Measurements from ENCODE around the gene ATP5F1E. TPM values are rescaled to one million over a fixed set of nuclear protein-coding genes. Genes with fewer than 3 reads are reported as not detected.

ATP5F1E gene
- total RNA-seq, 1 donor from 2014 or later: 53.5 TPM

DNA sequence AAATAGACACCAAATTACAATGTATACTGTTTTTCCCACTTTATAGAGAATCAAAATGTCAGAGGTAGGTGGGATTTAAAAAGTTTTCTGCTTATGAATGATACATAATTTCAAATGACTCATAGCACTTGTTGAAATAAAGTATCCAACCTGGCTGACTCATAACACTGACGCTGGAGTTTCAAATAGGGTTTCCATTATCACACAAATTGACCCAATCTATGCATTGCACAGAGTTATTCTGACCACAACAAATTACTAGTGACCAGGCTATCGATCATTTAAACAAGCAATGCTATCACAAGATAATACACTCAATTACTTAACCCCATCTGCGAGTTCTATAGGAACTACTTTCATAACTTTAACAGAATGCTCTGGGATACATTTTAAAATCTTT lies 42.3 kb upstream of the ATP5F1E start:
- Mint-ChIP-seq H3K4me3 (ENCODE audit: unreplicated experiment) (no peak overlapping the region), H3K36me3 (ENCODE audit: unreplicated experiment) (no peaks in the 10 kb centered on the region), H3K27me3 (ENCODE audit: unreplicated experiment) (no peaks in the 10 kb centered on the region), H3K4me1 (ENCODE audit: low read depth, unreplicated experiment) (no peaks in the 10 kb centered on the region), H3K27ac (ENCODE audit: unreplicated experiment) (no peak overlapping the region), H3K9me3 (ENCODE audit: unreplicated experiment) (no peaks in the 10 kb centered on the region)
- DNase-seq: no peak
- TF ChIP-seq, protein P1, sequence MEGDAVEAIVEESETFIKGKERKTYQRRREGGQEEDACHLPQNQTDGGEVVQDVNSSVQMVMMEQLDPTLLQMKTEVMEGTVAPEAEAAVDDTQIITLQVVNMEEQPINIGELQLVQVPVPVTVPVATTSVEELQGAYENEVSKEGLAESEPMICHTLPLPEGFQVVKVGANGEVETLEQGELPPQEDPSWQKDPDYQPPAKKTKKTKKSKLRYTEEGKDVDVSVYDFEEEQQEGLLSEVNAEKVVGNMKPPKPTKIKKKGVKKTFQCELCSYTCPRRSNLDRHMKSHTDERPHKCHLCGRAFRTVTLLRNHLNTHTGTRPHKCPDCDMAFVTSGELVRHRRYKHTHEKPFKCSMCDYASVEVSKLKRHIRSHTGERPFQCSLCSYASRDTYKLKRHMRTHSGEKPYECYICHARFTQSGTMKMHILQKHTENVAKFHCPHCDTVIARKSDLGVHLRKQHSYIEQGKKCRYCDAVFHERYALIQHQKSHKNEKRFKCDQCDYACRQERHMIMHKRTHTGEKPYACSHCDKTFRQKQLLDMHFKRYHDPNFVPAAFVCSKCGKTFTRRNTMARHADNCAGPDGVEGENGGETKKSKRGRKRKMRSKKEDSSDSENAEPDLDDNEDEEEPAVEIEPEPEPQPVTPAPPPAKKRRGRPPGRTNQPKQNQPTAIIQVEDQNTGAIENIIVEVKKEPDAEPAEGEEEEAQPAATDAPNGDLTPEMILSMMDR (IDR thresholded peaks at IDR 0.05; ENCODE audit: partially characterized antibody, unreplicated experiment): no peak

DNA sequence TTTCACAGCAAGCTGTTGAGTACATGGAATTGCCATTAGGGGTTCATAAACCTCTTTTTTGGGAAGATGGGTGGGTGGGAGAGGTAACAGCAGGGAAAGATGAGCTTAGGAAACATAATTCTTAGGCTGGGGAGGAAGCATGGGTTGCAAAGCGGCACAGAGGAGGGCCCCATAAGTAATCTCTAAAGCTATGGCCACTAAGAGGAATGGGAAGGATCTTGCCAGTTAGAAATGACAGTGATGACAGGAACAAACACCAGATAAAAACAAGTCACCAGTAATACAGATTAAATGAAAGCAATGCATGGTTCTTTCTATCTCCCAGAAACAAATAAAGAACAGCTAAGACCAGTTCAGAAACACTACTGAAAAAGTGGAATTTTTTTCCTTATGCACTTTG lies 41.4 kb upstream of the ATP5F1E start:
- no peak overlapping the region for H3K27ac Mint-ChIP-seq (ENCODE audit: unreplicated experiment)
- no peaks in the 10 kb centered on the region for H3K9me3 Mint-ChIP-seq (ENCODE audit: unreplicated experiment)
- no peaks in the 10 kb centered on the region for H3K4me1 Mint-ChIP-seq (ENCODE audit: low read depth, unreplicated experiment)
- no peaks in the 10 kb centered on the region for H3K36me3 Mint-ChIP-seq (ENCODE audit: unreplicated experiment)
- H3K27me3 Mint-ChIP-seq (ENCODE audit: unreplicated experiment): no peaks in the 10 kb centered on the region
- TF ChIP-seq, protein P1 (IDR thresholded peaks at IDR 0.05; ENCODE audit: partially characterized antibody, unreplicated experiment): no peak
- no peak for DNase-seq
- H3K4me3 Mint-ChIP-seq (ENCODE audit: unreplicated experiment): no peak overlapping the region

DNA sequence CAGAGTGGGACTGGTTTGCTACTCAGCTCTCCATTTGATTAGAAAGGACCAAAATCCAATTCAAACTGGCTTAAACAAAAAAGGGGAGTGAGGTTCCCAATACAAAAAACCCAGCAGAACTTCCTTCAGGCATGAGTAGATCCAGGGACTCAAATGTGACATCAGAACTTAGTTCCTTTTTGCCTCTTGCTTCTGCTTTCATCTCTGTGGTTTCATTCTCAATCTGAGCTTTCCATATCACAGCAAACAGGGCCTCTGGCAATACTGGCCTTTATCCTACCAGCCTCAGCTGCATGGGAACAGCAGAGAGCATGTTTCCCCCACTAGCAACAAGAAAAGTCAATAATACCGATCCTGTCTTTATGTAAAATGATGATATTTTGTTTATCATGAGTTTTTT lies 39.1 kb upstream of the ATP5F1E start:
- Mint-ChIP-seq H3K27ac (ENCODE audit: unreplicated experiment) (no peak overlapping the region), H3K27me3 (ENCODE audit: unreplicated experiment) (no peaks in the 10 kb centered on the region), H3K36me3 (ENCODE audit: unreplicated experiment) (no peaks in the 10 kb centered on the region), H3K4me3 (ENCODE audit: unreplicated experiment) (no peak overlapping the region), H3K9me3 (ENCODE audit: unreplicated experiment) (no peaks in the 10 kb centered on the region), H3K4me1 (ENCODE audit: low read depth, unreplicated experiment) (no peaks in the 10 kb centered on the region)
- no peak for DNase-seq
- TF ChIP-seq, protein P1 (IDR thresholded peaks at IDR 0.05; ENCODE audit: partially characterized antibody, unreplicated experiment): no peak

DNA sequence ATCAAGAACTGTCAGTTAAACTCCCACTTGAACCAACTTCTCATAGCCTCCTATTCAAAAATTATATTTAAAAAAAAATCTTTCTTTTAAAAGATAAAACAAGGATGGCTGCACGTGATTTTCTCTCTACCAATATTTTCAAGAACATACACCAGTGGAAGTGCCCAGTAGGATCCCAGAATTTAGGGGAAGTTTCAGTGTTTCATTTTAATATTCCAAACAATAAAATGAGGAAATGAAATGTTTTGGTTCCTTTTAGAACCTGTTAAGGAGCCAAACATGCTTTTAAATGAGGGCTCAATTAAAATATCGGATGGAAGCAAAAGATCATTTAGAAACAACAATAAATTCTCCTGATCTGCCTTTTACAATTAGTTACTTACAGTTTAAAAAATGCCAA lies 36.9 kb upstream of the ATP5F1E start:
- DNase-seq: no peak
- H3K27ac Mint-ChIP-seq (ENCODE audit: unreplicated experiment): no peak overlapping the region
- TF ChIP-seq, protein P1 (IDR thresholded peaks at IDR 0.05; ENCODE audit: partially characterized antibody, unreplicated experiment): no peak
- no peaks in the 10 kb centered on the region for H3K4me1 Mint-ChIP-seq (ENCODE audit: low read depth, unreplicated experiment)
- H3K9me3 Mint-ChIP-seq (ENCODE audit: unreplicated experiment): no peaks in the 10 kb centered on the region
- no peaks in the 10 kb centered on the region for H3K36me3 Mint-ChIP-seq (ENCODE audit: unreplicated experiment)
- peaks cover 1% of the 10 kb centered on the region for H3K27me3 Mint-ChIP-seq (ENCODE audit: unreplicated experiment)
- H3K4me3 Mint-ChIP-seq (ENCODE audit: unreplicated experiment): no peak overlapping the region

DNA sequence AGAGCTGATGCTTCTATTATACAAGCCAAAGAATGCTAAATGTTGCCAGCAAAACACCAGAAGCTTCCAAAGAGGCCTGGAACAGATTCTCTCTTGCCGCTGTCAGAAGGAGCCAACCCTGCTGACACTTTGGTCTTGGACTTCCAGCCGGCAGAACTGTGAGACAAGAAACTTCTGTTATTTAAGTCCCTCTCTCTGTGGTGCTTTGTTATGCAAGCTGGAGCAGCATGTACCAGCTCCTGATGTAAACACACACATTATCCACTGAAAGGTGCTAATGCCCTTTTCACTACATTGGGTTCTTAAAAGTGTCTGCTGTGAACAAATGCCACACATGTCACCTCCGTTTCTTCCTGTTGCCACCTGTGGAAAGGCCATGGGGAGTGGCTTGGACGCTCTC lies 36.4 kb upstream of the ATP5F1E start:
- TF ChIP-seq, protein P1 (IDR thresholded peaks at IDR 0.05; ENCODE audit: partially characterized antibody, unreplicated experiment): no peak
- Mint-ChIP-seq H3K27me3 (ENCODE audit: unreplicated experiment) (peaks cover 1% of the 10 kb centered on the region), H3K36me3 (ENCODE audit: unreplicated experiment) (no peaks in the 10 kb centered on the region), H3K27ac (ENCODE audit: unreplicated experiment) (no peak overlapping the region), H3K4me3 (ENCODE audit: unreplicated experiment) (no peak overlapping the region), H3K4me1 (ENCODE audit: low read depth, unreplicated experiment) (peaks cover 5% of the 10 kb centered on the region), H3K9me3 (ENCODE audit: unreplicated experiment) (no peaks in the 10 kb centered on the region)
- no peak for DNase-seq
